Epithelial cell of esophagus (primary cell): ENCODE data around the gene CPA4.

Experiments used
- DNase-seq: peaks from one replicate; pipeline ENCODE4 v3.0.0; 2010; ENCODE audit warnings: low read depth
- H3K4me3 ChIP-seq: 2 replicates; pipeline ENCODE4 v1.5.1; 2011; ENCODE audit warnings: mild to moderate bottlenecking, low read length, control low read depth
- CTCF ChIP-seq: IDR thresholded peaks from 2 replicates; pipeline ENCODE4 v1.5.1; 2011; ENCODE audit warnings: low read depth, mild to moderate bottlenecking, low read length, control low read depth, inconsistent platforms; ENCODE audit not compliant: insufficient read depth; ENCODE audit errors: missing control alignments

CPA4 gene

GRCh38 chr7:130303127-130303526, 10.2 kb downstream of the CPA4 start:
- TF ChIP-seq CTCF = no peak
- H3K4me3 ChIP-seq = no peak overlapping the region
- DNase-seq = no peak

DNA sequence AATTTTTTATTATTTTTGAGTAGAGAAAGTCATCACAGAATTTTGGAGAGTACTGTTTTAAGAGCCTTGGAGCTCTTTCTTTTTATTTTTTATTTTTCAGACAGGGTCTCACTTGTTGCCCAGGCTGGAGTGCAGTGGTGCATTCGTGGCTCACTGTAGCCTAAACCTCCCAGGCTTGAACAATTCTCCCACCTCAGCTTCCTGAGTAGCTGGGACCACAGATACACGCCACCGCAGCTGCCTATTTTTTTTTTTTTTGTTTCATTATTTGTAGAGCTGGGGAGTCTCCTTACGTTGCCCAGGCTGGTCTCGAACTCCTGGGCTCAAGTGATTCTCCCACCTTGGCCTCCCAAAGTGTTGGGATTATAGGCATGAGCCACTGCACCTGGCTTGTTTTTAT, 10.6 kb downstream of the CPA4 start:
- TF ChIP-seq CTCF = no peak
- DNase-seq = no peak
- no peak overlapping the region for H3K4me3 ChIP-seq

DNA sequence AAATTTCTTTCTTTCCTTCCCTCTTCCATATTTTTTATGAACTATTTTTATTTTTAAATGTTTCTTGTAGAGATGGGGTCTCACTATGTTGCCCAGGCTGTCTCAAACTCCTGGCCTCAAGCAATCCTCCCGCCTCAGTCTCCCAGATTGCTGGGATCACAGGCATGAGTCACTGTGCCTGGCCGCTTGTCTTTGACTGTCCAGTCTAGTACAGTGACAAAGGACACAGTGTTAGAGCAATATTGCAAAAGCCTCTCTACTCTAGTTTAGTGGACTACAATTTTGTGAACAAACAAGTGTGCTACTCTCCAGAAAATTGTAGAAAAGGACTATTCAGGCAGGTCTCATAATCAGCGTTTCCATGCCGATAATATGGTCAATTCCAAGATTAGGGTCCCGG, 11.0 kb downstream of the CPA4 start:
- DNase-seq = no peak
- no peak for TF ChIP-seq CTCF
- H3K4me3 ChIP-seq = no peak overlapping the region

DNA sequence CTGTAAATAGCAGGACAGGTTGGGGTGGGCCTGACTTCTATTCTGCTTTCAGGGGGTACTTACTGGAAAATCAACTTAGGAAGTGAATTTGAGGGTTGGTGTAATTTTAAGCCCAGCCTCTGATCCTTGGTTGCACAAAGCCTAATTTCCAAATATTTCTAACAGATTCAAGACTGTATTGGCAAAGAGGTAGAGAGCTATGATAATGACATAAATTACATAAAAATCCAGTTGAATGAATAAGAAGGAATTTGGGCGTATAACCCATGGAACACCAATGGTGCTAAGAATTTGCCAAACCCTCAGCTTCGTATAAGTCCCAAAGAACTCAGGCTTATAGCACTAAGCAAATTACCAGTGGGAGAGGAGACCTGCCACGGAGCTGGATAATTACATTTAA, 11.9 kb downstream of the CPA4 start:
- DNase-seq = no peak

DNA sequence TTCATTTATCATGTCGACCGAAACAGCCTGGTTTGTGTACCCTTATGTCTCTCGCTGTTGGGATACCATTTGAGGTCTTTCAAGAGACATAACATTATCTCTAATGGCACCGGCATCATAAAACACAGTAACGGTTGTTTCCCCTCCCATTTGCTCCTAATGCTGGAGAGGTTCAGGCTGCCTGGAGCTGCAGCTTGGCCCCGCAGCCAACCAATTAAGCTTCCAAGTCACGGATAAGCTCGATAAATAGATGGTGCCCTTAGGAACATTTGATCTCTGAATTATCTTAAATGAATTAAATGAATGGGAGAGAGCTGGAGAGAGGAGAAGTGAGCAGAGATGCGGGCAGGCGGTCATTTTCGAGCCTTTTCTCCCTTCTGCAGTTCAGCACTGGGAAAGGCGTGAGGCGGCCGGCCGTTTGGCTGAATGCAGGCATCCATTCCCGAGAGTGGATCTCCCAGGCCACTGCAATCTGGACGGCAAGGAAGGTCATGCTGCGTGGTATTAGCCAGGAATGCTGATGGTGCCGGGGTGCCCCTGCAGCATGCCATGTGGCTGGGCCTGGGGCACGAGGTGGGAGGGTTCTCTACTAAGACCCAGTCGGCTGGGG, 12.6 kb downstream of the CPA4 start:
- H3K4me3 ChIP-seq = no peak overlapping the region
- no peak for DNase-seq
- TF ChIP-seq CTCF = no peak

More for the DNA sequence above, 11.9 kb downstream of the CPA4 start:
- no peak for TF ChIP-seq CTCF
- no peak overlapping the region for H3K4me3 ChIP-seq

DNA sequence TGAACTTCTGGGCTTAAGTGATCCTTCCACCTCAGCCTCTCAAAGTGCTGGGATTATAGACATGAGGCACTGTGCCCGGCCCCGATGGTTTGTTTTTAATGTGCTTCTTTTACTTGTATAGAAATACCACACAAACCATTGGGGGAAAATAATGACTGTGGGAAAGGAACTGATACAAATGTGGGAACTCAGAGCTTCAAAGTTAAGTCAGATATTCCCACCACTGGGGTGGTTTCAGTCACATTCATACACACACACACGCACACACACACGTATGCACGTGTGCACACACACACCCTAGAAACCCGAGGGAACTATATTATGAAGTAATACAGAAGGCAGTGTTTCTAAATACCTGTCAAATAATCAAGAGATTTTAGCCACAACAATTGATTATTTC, 17.0 kb downstream of the CPA4 start:
- no peak for TF ChIP-seq CTCF
- no peak overlapping the region for H3K4me3 ChIP-seq
- DNase-seq = no peak

- DNase-seq = no peak
- no peak for TF ChIP-seq CTCF
Measured at GRCh38 chr7:130314305-130314704, 21.3 kb downstream of the CPA4 start.

More at GRCh38 chr7:130314305-130314704, 21.3 kb downstream of the CPA4 start:
- no peak overlapping the region for H3K4me3 ChIP-seq
